GM04504 (cell line): Measurements from ENCODE around the gene PGBD1.

Experiments
- DNase-seq: peaks from one replicate; pipeline ENCODE4 v3.0.0-alpha.2; 2012; ENCODE audit warnings: low read depth

The PGBD1 gene, protein sequence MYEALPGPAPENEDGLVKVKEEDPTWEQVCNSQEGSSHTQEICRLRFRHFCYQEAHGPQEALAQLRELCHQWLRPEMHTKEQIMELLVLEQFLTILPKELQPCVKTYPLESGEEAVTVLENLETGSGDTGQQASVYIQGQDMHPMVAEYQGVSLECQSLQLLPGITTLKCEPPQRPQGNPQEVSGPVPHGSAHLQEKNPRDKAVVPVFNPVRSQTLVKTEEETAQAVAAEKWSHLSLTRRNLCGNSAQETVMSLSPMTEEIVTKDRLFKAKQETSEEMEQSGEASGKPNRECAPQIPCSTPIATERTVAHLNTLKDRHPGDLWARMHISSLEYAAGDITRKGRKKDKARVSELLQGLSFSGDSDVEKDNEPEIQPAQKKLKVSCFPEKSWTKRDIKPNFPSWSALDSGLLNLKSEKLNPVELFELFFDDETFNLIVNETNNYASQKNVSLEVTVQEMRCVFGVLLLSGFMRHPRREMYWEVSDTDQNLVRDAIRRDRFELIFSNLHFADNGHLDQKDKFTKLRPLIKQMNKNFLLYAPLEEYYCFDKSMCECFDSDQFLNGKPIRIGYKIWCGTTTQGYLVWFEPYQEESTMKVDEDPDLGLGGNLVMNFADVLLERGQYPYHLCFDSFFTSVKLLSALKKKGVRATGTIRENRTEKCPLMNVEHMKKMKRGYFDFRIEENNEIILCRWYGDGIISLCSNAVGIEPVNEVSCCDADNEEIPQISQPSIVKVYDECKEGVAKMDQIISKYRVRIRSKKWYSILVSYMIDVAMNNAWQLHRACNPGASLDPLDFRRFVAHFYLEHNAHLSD

GRCh38 chr6:28281288-28282064 is at the start of gene PGBD1:
PGBD1 (plus strand) TSS chr6:28281572; CDS start chr6:28283814, 2,242 bp downstream.
- DNase-seq: peak; percentile 38

GRCh38 chr6:28232785-28233184 is 48.6 kb upstream of the PGBD1 start:
- no peak for DNase-seq

DNA sequence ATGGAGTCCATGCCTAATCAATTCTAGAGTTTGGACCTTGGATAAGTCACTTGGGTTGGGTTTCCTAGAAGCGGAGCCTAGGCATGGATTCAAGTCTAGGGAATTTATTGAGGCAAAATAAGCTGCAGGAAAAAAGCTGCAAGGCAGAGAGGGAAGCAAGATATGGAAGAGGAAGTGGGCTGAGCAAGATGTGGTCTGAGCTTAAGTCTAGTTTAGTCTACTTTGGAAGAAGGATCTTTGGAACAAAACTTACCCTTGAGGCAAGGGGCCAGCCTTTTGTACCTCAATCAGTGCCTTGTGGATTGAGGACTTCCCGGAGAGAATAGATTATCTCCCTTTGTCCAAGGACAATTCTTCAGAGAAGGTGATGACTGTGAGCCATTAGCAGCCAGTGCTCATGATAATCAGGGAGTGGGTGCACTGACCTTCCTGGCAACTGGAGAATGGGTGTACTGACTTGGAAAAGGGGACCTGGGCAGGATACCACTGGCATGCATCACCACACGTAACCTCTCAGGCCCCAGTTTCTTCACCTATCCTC is 45.4 kb upstream of the PGBD1 start:
- no peak for DNase-seq

GRCh38 chr6:28239636-28240035 is 41.7 kb upstream of the PGBD1 start:
- no peak for DNase-seq

DNA sequence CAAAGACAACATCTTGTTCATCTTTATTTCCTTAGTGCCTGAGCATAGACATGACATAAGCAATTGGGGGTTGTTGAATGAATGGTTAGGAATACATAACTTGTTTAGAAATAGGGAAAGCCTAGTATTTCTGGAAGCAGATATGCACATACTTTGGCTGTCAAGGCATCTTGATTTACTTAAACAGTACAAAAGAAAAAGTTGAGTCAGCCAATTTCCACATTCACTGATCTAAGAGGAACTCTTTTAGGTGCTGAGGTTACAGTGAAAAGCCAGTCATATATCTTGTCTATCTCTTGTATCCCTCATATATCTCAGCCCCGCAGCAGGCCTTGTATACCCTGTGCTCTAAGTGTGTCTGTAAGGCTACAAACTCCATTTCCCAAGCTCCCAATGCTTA is 40.9 kb upstream of the PGBD1 start:
- no peak for DNase-seq

- DNase-seq: no peak
These were observed 37.4 kb upstream of the PGBD1 start for GRCh38 chr6:28243946-28244345.

GRCh38 chr6:28245206-28245941 is 36.0 kb upstream of the PGBD1 start:
- DNase-seq: no peak

GRCh38 chr6:28248916-28249315 is 32.5 kb upstream of the PGBD1 start:
- no peak for DNase-seq

DNA sequence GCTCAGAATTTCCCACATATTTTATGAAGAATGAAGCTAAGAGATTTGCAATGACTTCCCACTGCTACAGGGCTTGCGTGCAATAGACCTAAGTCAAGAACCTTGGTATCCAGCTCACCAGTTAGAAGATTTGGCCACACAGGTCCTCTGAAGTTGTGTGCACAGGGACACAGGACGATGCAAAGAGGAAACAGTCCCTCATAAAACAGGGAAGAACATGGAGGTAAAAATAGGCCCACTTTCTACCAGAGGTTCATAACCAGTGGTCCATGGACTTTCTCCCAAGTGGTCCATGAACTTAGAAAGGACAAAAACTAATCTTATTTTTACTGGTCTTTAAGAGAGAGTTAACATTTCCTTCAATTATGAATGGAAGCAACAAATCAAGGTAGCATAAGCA is 30.6 kb upstream of the PGBD1 start:
- no peak for DNase-seq

GRCh38 chr6:28251661-28252008 is 29.7 kb upstream of the PGBD1 start:
- DNase-seq: peak; percentile 2

DNA sequence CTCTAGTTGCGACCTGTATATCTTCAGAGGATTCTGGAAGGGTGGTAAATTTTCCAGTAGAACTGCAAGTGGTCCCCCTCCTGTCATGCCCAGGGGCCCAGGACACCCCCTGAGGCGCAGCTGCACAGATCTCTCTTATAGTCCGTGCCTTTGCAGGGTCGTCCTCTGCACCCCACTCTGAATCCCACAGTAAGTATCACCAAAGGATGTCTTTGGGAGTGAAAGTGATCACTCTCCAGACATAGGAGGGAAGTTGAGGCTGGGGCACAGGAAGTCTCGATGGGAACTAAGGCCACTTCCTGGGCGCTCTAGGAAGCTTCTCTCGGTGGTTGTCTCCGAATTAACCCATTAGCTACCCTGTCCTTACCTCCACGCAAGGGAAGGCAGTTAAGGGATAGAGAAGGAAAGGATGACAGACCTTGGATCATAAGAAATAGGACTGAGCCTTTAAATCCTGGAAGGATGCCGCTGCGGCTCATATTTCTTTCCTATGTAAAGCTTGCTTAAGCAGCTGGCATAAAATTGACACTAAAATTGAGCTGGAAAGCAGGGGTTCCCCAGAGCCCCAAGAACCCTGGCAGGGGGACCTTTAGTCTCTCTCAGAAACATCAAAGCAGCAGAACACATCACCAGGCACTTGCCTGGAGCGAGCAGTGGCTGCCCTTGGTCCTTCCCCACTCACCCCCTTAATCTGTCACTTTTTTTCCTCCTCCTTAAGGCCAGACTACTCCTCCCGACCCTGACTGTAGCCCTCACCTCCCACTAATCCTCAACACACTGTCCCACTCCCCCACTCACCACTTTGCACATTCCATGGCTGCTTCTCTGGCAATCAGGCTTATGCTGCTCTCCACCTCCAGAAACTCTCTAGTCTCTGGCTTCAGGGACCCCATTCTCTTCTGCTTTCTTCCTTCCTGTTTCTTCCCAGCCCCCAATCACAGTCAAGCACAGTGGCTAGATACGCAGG is 29.1 kb upstream of the PGBD1 start, which contains the start of gene ZKSCAN4:
TSS of gene ZKSCAN4 (minus strand) at position 261 of the 967 bp plus-strand sequence. CDS start 289 bp downstream, outside the sequence.
- peak; percentile 71 for DNase-seq

- DNase-seq: no peak
These were observed 27.3 kb upstream of the PGBD1 start for GRCh38 chr6:28254121-28254519.

DNA sequence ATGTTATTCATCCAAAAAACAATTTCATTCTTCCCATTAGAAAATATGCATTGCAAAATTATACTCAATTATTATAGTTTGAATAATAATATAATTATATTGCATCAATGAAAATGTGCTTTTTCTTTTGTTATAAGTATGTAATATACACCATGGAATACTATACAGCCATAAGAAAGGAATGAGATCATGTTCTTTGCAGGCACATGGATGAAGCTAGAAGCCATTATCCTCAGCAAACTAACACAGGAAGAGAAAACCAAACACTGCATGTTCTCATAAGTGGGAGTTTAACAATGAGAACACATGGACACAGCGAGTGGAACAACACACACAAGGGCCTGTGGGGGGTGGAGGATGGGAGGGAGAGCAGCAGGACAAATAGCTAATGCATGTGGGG is 24.3 kb upstream of the PGBD1 start:
- no peak for DNase-seq

GRCh38 chr6:28258877-28259777 is 22.2 kb upstream of the PGBD1 start, which contains the start of gene NKAPL:
NKAPL (plus strand) TSS chr6:28259297; CDS start chr6:28259372, 75 bp downstream.
- no peak for DNase-seq

DNA sequence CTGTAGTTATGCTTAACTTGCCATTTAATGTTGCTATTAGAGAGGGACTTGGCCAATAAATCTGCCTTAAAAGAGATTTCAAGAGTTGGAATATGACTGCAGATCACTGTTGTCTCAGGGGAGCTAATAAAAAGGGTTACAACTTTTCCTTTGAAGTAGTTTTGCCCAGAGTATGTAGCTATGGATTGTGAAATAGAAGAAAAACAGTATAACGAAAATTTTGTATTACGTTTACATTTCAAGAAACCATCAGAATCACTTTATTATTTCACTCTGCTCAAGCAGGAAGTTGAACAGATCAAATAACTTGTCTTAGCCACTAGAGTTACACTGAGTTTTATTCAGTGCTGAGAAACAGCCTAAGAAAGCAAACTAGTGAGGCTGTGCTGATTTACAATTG is 17.4 kb upstream of the PGBD1 start:
- DNase-seq: no peak

DNA sequence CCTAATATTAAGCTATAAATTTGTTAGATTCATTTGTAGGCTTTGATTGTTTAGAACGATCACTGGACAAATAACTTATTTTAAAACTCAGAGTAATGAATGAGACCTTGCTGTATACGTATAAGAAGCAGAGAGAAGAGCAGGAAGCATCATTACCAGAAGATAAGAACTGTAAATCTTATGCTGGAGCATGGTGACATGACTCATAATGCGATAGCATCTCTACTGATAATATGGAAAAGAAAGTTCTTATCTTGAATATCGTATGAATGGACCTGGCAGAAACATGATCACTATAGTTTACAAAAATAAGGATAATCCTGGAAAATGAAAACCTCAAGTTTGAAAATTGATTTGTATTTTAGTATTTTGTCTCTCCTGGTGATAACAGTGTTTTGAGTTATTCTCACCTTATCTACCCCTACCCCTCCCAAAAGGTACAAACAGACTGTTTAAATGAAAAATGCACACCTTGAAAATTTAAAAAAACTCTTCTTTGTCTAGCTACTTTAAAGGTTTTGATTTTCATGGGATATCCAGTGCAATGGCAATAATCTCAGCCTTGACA is 16.5 kb upstream of the PGBD1 start:
- DNase-seq: no peak

GRCh38 chr6:28266563-28266961 is 14.8 kb upstream of the PGBD1 start:
- DNase-seq: no peak

DNA sequence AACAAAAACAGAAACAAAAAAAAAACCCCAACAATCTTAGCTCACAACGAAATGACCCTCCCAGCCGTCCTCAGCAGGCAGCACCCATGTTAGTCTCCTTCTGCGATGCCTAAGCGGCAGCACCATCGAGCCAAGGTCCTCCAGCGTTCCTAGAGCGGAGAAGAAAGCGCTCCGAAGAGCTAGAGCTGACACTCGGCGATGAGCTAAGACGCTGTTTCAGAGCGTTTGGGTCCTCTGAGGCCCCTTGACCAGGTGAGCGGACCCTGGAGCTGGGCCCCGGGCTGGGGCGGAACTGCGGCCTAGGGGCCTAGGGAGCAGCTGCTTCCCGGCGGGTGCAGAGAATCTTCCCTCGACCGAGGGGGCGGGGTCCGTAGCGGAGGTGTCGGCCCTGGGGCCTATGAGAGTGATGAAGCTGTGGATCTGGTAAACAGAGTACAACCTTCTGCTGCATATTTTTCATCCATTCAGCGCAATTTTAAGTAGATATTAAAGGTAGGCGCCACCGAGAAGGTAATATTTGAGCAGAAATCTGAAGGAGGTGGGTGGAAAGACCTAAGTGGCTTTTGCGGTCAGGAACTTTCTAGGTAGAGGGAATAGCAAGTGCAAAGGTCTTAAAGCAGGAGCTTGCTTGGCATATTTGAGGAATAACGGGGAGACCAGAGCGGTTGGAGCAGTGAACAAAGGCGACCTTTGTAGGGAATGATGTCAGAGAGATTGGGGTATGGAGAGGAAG is 14.2 kb upstream of the PGBD1 start, which contains the start of gene ZSCAN26:
TSS of gene ZSCAN26 (plus strand) at position 182 of the 733 bp plus-strand sequence. CDS start 4,777 bp downstream, outside the sequence.
- peak; percentile 70 for DNase-seq
